ENCODE data around the gene DHCR7. TPM values are rescaled to one million over a fixed set of nuclear protein-coding genes. Genes with fewer than 3 reads are reported as not detected.

The DHCR7 gene
- polyA plus RNA-seq, 2 of the 4 experiments (the other 2 are of a cell fraction) = 44.2 to 82.2 TPM

DNA sequence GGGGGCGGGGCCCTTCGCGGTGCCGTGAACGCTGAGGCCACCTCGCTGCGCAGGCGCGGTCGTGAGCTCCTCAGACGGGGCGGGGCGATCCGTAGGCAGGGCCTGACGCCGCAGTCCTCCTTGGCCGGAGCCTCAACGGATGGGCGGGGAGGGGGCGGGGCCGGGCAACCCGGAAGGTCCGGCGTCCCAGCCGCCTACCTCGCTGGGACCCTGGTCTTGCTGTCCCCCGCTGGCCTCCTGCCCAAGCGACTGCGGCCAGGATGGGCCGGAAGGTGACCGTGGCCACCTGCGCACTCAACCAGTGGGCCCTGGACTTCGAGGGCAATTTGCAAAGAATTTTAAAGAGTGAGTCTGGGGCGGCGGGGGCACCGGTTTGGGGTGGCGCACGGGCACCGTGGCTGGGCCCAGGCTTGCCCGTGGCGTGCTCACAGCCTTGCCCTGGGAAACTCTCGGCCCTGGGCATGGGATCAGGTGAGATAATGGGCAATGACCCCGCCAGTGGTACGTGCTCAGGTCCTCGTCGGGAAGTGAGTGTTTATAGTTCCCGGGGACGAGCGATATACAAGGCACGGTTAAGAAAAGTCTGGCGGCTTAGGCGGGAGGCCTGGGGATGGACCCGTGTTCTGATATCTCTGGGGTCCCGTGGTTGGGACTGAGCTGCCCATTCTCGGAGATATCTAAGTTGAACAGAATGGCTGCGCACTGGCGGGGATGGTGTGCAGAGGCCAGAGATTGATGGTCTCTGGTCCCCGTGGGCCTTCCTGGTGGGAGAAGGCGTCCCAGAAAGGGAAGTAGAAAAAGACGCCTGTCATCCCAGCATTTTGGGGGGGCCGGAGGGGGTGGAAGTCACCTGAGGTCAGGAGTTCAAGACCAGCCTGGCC is 5.1 kb upstream of the DHCR7 start, which contains the start of gene NADSYN1 (continued):
- TF ChIP-seq REST (IDR thresholded peaks at IDR 0.05) (no peak), MAX (IDR thresholded peaks at IDR 0.05) (peak; percentile 62; the same call in 1 of the 2 replicates)

GRCh38 chr11:71452199-71453036 is 4.2 kb upstream of the DHCR7 start:
- H3K4me3 ChIP-seq = peak overlapping the region; percentile 97
- H3K4me1 ChIP-seq = peaks cover 23% of the 10 kb centered on the region; the same call in 2 of the 3 replicates
- H3K4me2 ChIP-seq = peak overlapping the region; percentile 93
- POLR2A ChIA-PET = interaction anchor here (0.5 to 1.0 kb wide), 9 partner anchors 8 to 550 kb away, joined by 3 to 4 read pairs (median 3); no protein-coding TSS in a partner anchor
- H3K9me3 ChIP-seq = no peaks in the 10 kb centered on the region
- WGBS (ENCODE audit: missing lambda C conversion rate) = 44% methylated on average over 38 of the region's 40 CpGs
- CTCF ChIA-PET = interaction anchor here (1.2 kb wide), 1 partner anchor 111 kb away, joined by 3 read pairs; no protein-coding TSS in a partner anchor
- peak; percentile 0 to 5; a peak in 4 of 6 replicates for ATAC-seq
- TF ChIP-seq JUN (IDR thresholded peaks at IDR 0.05) (0 out of 5 replicates have a peak, but pooled peaks of 1 of the 2 experiments have one; percentile 42), SMC3 (IDR thresholded peaks at IDR 0.05) (no peak)
- no peak for FAIRE-seq
- DNase-seq (ENCODE audit: low read depth in 1 of 2, low spot score in 1 of 2) = no peak
- peak overlapping the region; percentile 52 to 72; a peak in 5 of 6 replicates for H3K27ac ChIP-seq

- TF ChIP-seq HOXB13 (CRISPR knock-in tag; IDR thresholded peaks at IDR 0.05; ENCODE audit: low read depth) = no peak
- 0 out of 5 replicates have a peak, but pooled peaks of 1 of the 2 experiments have one; percentile 3 for TF ChIP-seq EP300 (IDR thresholded peaks at IDR 0.05)
- DNase-seq (ENCODE audit: low read depth in 1 of 2, low spot score in 1 of 2) = no peak
- Histone ChIP-seq H3K4me1 (peaks cover 26% of the 10 kb centered on the region; the same call in 2 of the 3 replicates), H3K27ac (no peak overlapping the region), H3K9me3 (peaks cover 4% of the 10 kb centered on the region), H3K4me2 (no peak overlapping the region), H3K4me3 (no peak overlapping the region)
- WGBS (ENCODE audit: missing lambda C conversion rate) = 92% methylated on average over 9 of the region's 9 CpGs
- ChIA-PET POLR2A (no interaction called here), CTCF (no interaction called here)
- no peak for FAIRE-seq
- ATAC-seq = no peak
Measured at GRCh38 chr11:71451596-71452198, 3.5 kb upstream of the DHCR7 start.

GRCh38 chr11:71450939-71451338 is 2.7 kb upstream of the DHCR7 start:
- no peak for ATAC-seq
- Histone ChIP-seq H3K4me3 (no peak overlapping the region), H3K4me1 (peaks cover 26% of the 10 kb centered on the region; the same call in 2 of the 3 replicates), H3K9me3 (peaks cover 12% of the 10 kb centered on the region), H3K27ac (no peak overlapping the region), H3K4me2 (no peak overlapping the region; the same call in 2 of the 3 replicates)
- ChIA-PET CTCF (no interaction called here), POLR2A (no interaction called here)
- no peak for DNase-seq (ENCODE audit: low read depth in 1 of 2, low spot score in 1 of 2)
- WGBS (ENCODE audit: missing lambda C conversion rate) = 86% methylated on average over 3 of the region's 3 CpGs
- TF ChIP-seq HDAC2 (IDR thresholded peaks at IDR 0.05) = no peak
- no peak for TF ChIP-seq HOXA7 (CRISPR knock-in tag; IDR thresholded peaks at IDR 0.05)
- TF ChIP-seq TFCP2L1 (CRISPR knock-in tag; IDR thresholded peaks at IDR 0.05) = no peak
- TF ChIP-seq RAD21 (conservative IDR thresholded peaks at IDR 0.05 in 1 of 2, IDR thresholded peaks at IDR 0.05 in 1 of 2) = no peak
- TF ChIP-seq BHLHE40 (IDR thresholded peaks at IDR 0.05; ENCODE audit: low read depth, low read length) = no peak
- no peak for TF ChIP-seq JUNB (IDR thresholded peaks at IDR 0.05)
- TF ChIP-seq, protein P1, sequence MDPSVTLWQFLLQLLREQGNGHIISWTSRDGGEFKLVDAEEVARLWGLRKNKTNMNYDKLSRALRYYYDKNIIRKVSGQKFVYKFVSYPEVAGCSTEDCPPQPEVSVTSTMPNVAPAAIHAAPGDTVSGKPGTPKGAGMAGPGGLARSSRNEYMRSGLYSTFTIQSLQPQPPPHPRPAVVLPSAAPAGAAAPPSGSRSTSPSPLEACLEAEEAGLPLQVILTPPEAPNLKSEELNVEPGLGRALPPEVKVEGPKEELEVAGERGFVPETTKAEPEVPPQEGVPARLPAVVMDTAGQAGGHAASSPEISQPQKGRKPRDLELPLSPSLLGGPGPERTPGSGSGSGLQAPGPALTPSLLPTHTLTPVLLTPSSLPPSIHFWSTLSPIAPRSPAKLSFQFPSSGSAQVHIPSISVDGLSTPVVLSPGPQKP (IDR thresholded peaks at IDR 0.05; ENCODE audit: low read depth, low read length) = no peak
- TF ChIP-seq ESRRA (IDR thresholded peaks at IDR 0.05; ENCODE audit: borderline replicate concordance, low read length) = no peak
- FAIRE-seq = no peak
